Mesendoderm (in vitro differentiated cells): ENCODE results near the gene SPOCK3.
"Not testable (repeated sequence)": the region's sequence is repeated elsewhere in the genome, so short reads cannot be mapped to it uniquely, and the experiment has no call there.

Source experiments
- DNase-seq: peaks from one replicate; pipeline ENCODE4 v3.0.0; 2013
- H2AK5ac ChIP-seq: 2 replicates; pipeline ENCODE4 v1.6.1; 2013; ENCODE audit warnings: low read length, inconsistent platforms
- H2BK120ac ChIP-seq: 2 replicates; pipeline ENCODE4 v1.6.1; 2013; ENCODE audit warnings: low read depth, mild to moderate bottlenecking, low read length, moderate library complexity, mixed read lengths
- H2BK15ac ChIP-seq: replicated peaks from 2 replicates; pipeline ENCODE4 v1.6.1; 2013; ENCODE audit warnings: low read depth, mild to moderate bottlenecking, moderate library complexity
- H2BK5ac ChIP-seq: 2 replicates; pipeline ENCODE4 v1.6.1; 2013; ENCODE audit warnings: low read length, inconsistent platforms
- H3K18ac ChIP-seq: 2 replicates; pipeline ENCODE4 v1.6.1; 2013; ENCODE audit warnings: mild to moderate bottlenecking, low read length, mixed read lengths
- H3K23ac ChIP-seq: one replicate; pipeline ENCODE4 v1.6.1; 2013; ENCODE audit warnings: low read length
- H3K27ac ChIP-seq: 2 replicates; pipeline ENCODE4 v1.5.1; 2013; ENCODE audit warnings: low read depth, mild to moderate bottlenecking, inconsistent platforms, low read length, moderate library complexity
- H3K27me3 ChIP-seq: 2 replicates; pipeline ENCODE4 v1.6.1; 2013; ENCODE audit warnings: low read length, control low read depth, mild to moderate bottlenecking, inconsistent platforms; ENCODE audit not compliant: insufficient read depth, poor library complexity
- H3K36me3 ChIP-seq: 2 replicates; pipeline ENCODE4 v1.6.1; 2013; ENCODE audit warnings: low read length, inconsistent platforms; ENCODE audit not compliant: control insufficient read depth, insufficient read depth
- H3K4ac ChIP-seq: one replicate; pipeline ENCODE4 v1.6.1; 2013; ENCODE audit warnings: low read depth, mild to moderate bottlenecking, low read length, moderate library complexity
- H3K4me1 ChIP-seq: 2 replicates; pipeline ENCODE4 v1.6.1; 2013; ENCODE audit warnings: low read depth, low read length, inconsistent platforms; ENCODE audit not compliant: control insufficient read depth
- H3K4me2 ChIP-seq: 2 replicates; pipeline ENCODE4 v1.6.1; 2013; ENCODE audit warnings: low read length
- H3K4me3 ChIP-seq: 2 replicates; pipeline ENCODE4 v1.5.1; 2013; ENCODE audit warnings: mild to moderate bottlenecking, low read length
- H3K56ac ChIP-seq: one replicate; pipeline ENCODE4 v1.6.1; 2013; ENCODE audit warnings: low read length
- H3K79me1 ChIP-seq: 2 replicates; pipeline ENCODE4 v1.6.1; 2013; ENCODE audit warnings: low read length, inconsistent platforms
- H3K79me2 ChIP-seq: 2 replicates; pipeline ENCODE4 v1.6.1; 2013; ENCODE audit warnings: mild to moderate bottlenecking, low read length; ENCODE audit not compliant: control insufficient read depth, insufficient read depth
- H3K9ac ChIP-seq: 2 replicates; pipeline ENCODE4 v1.6.1; 2013; ENCODE audit warnings: low read length, inconsistent platforms
- H4K5ac ChIP-seq: one replicate; pipeline ENCODE4 v1.6.1; 2013; ENCODE audit warnings: low read length
- H4K8ac ChIP-seq: one replicate; pipeline ENCODE4 v1.6.1; 2013; ENCODE audit warnings: low read depth, mild to moderate bottlenecking, control low read depth, low read length, moderate library complexity
- WGBS: extraction: QIAGEN DNeasy Blood & Tissue Kit; methylation state at CpG from one replicate; pipeline ENCODE4 v1.1.7; 2013; ENCODE audit warnings: low lambda C conversion rate, missing lambda C conversion rate; ENCODE audit not compliant: insufficient coverage; ENCODE audit errors: extremely low coverage; 5-methylcytosine and 5-hydroxymethylcytosine counted together

Gene SPOCK3

DNA sequence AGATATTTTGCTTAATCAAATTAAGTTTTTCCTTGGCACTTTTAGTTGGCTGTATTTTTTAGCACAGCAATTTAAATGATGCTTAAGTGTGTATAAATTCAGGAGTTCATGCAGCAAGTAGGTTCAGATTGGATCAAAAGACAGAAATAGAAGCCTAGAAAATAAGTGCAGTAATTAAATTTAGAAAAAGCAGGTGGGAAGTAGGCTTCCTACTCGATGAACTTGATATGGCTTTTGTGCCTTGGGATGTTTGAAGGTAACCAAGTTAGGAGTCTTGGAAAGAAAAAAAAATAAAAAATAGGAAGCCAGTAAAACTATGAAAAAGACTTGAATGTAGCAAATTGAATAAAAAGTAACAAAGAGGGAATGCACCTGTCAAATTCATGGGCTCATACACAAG lies 372.3 kb downstream of the SPOCK3 start:
- no peaks in the 10 kb centered on the region for H3K27me3 ChIP-seq
- H2BK15ac ChIP-seq = no peak overlapping the region
- no peak overlapping the region for H3K4me3 ChIP-seq
- no peak overlapping the region for H3K27ac ChIP-seq
- no peak overlapping the region for H3K18ac ChIP-seq
- WGBS = no CpG with 5 or more reads among the region's 1 CpG
- H3K23ac ChIP-seq = no peak overlapping the region
- H3K4ac ChIP-seq = no peak overlapping the region
- no peak overlapping the region for H3K4me2 ChIP-seq
- no peak overlapping the region for H2AK5ac ChIP-seq
- H3K79me2 ChIP-seq = no peaks in the 10 kb centered on the region
- no peaks in the 10 kb centered on the region for H3K4me1 ChIP-seq
- no peak overlapping the region for H2BK5ac ChIP-seq
- H2BK120ac ChIP-seq = no peak overlapping the region
- no peak overlapping the region for H4K5ac ChIP-seq
- no peak overlapping the region for H3K56ac ChIP-seq
- no peak for DNase-seq
- no peaks in the 10 kb centered on the region for H3K36me3 ChIP-seq
- H3K79me1 ChIP-seq = no peaks in the 10 kb centered on the region
- no peak overlapping the region for H3K9ac ChIP-seq
- no peak overlapping the region for H4K8ac ChIP-seq

DNA sequence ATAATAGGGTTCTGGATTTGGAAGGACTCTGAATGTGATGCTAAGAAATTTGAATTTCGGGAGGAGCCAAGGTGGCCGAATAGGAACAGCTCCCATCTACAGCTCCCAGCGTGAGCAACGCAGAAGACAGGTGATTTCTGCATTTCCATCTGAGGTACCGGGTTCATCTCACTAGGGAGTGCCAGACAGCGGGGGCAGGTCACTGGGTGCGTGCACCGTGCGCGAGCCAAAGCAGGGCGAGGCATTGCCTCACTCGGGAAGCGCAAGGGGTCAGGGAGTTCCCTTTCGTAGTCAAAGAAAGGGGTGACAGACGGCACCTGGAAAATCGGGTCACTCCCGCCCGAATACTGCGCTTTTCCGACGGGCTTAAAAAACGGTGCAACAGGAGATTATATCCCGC lies 383.9 kb downstream of the SPOCK3 start:
- H3K4me2 ChIP-seq, H3K27ac ChIP-seq, H3K9ac ChIP-seq, H3K4me1 ChIP-seq, H3K4me3 ChIP-seq, H3K79me1 ChIP-seq, H3K36me3 ChIP-seq, H3K79me2 ChIP-seq, DNase-seq, H2AK5ac ChIP-seq, H3K18ac ChIP-seq, H4K8ac ChIP-seq, H3K23ac ChIP-seq, H3K4ac ChIP-seq, H4K5ac ChIP-seq, H2BK120ac ChIP-seq, H2BK15ac ChIP-seq, H2BK5ac ChIP-seq, H3K56ac ChIP-seq, H3K27me3 ChIP-seq: not testable (repeated sequence)
- WGBS = no CpG with 5 or more reads among the region's 23 CpGs

DNA sequence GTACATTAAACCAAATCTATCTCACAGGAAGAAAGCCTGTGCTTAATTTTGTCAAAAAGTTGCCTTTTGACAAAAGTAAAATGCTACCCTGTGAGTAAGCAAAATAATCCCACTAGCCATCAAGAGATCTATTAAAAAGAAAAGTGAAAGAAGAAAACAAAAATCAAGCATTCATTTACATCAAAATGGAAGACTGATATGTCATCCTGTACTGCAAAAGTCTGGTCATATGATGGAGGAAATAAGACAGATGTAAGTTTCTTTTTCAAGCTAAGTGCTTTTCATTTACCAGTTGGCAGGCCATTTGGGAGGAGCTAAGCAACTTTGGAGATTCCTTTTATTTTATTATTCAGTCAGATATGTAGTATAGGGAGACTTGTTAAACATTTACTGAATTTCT lies 387.4 kb downstream of the SPOCK3 start:
- H2AK5ac ChIP-seq = no peak overlapping the region
- H2BK15ac ChIP-seq = no peak overlapping the region

DNA sequence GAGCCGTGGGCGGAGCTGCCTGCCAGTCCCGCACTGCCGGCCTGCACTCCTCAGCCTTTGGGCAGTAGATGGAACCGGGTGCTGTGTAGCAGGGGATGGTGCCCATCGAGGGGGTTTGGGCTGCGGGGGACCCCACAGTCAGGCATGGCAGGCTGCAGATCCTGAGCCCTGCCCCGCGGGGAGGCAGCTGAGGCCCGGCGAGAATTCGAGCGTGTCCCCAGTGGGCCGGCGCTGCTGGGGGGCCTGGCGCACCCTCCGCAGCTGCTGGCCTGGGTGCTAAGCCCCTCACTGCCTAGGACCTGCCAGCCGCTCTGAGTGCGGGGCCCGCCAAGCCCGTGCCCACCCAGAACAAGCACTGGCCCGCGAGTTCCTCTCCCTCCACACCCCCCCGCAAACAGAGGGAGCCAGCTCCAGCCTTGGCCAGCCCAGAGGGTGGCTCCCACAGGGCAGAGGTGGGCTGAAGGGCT lies 391.5 kb downstream of the SPOCK3 start:
- Histone ChIP-seq H3K27ac (no peak overlapping the region), H2AK5ac (no peak overlapping the region), H3K27me3 (no peaks in the 10 kb centered on the region), H3K79me2 (no peaks in the 10 kb centered on the region), H2BK5ac (no peak overlapping the region), H2BK120ac (no peak overlapping the region), H3K23ac (no peak overlapping the region), H3K18ac (no peak overlapping the region), H3K36me3 (no peaks in the 10 kb centered on the region), H3K56ac (no peak overlapping the region), H3K4me2 (no peak overlapping the region), H3K4ac (no peak overlapping the region), H4K8ac (no peak overlapping the region), H4K5ac (no peak overlapping the region), H3K4me1 (no peaks in the 10 kb centered on the region), H2BK15ac (no peak overlapping the region), H3K4me3 (no peak overlapping the region), H3K79me1 (no peaks in the 10 kb centered on the region), H3K9ac (no peak overlapping the region)
- no CpG with 5 or more reads among the region's 24 CpGs for WGBS
- DNase-seq = no peak

More for the DNA sequence above, 387.4 kb downstream of the SPOCK3 start:
- Histone ChIP-seq H3K4me1 (no peaks in the 10 kb centered on the region), H3K27ac (no peak overlapping the region), H3K4me3 (no peak overlapping the region), H3K79me2 (no peaks in the 10 kb centered on the region), H3K9ac (no peak overlapping the region), H3K56ac (no peak overlapping the region), H3K27me3 (no peaks in the 10 kb centered on the region), H2BK5ac (no peak overlapping the region), H3K79me1 (no peaks in the 10 kb centered on the region), H2BK120ac (no peak overlapping the region), H3K18ac (no peak overlapping the region), H3K36me3 (no peaks in the 10 kb centered on the region), H3K23ac (no peak overlapping the region), H4K8ac (no peak overlapping the region), H3K4me2 (no peak overlapping the region), H3K4ac (no peak overlapping the region), H4K5ac (no peak overlapping the region)
- DNase-seq = no peak

DNA sequence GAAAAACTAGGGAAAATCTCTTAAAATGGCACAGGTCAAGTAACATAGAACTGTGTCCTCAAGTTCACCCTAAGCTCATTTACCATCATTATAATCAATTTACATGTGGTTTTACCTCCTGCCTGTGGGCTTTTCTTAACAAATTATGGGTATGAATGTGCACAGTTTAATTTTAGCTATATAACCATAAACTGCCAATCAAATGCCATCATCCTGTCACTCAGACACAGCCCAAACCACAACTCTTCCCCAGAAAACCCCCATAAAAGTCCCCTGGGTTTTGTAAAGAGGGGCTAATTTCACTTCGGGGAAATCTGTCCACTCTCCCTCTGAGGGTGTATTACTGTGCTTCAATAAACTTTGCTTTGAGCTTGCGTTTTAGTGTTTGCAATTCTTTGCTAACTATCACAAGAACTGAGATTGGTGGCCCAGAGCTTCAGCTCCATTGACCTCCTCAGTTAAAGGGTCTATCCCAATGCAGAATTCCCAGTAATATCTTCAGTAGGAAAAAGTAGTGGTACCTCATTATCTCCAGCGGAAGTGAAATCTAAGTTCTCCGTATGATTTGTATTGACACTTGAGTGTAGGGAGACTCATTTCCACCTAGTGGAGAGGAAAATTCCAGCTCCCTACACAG lies 394.6 kb downstream of the SPOCK3 start:
- no peak overlapping the region for H3K9ac ChIP-seq
- no peak overlapping the region for H4K8ac ChIP-seq
- H3K4ac ChIP-seq = no peak overlapping the region
- no peaks in the 10 kb centered on the region for H3K27me3 ChIP-seq
- H3K23ac ChIP-seq = no peak overlapping the region
- no peak for DNase-seq
- H3K56ac ChIP-seq = no peak overlapping the region
- no peak overlapping the region for H3K18ac ChIP-seq
- WGBS = no CpG with 5 or more reads among the region's 4 CpGs
- H3K79me1 ChIP-seq = no peaks in the 10 kb centered on the region
- no peak overlapping the region for H2BK120ac ChIP-seq
- no peak overlapping the region for H3K4me2 ChIP-seq
- H2AK5ac ChIP-seq = no peak overlapping the region
- H3K4me3 ChIP-seq = no peak overlapping the region
- H3K36me3 ChIP-seq = no peaks in the 10 kb centered on the region
- no peak overlapping the region for H2BK15ac ChIP-seq
- H2BK5ac ChIP-seq = no peak overlapping the region
- no peak overlapping the region for H4K5ac ChIP-seq
- H3K4me1 ChIP-seq = no peaks in the 10 kb centered on the region
- no peak overlapping the region for H3K27ac ChIP-seq
- no peaks in the 10 kb centered on the region for H3K79me2 ChIP-seq

DNA sequence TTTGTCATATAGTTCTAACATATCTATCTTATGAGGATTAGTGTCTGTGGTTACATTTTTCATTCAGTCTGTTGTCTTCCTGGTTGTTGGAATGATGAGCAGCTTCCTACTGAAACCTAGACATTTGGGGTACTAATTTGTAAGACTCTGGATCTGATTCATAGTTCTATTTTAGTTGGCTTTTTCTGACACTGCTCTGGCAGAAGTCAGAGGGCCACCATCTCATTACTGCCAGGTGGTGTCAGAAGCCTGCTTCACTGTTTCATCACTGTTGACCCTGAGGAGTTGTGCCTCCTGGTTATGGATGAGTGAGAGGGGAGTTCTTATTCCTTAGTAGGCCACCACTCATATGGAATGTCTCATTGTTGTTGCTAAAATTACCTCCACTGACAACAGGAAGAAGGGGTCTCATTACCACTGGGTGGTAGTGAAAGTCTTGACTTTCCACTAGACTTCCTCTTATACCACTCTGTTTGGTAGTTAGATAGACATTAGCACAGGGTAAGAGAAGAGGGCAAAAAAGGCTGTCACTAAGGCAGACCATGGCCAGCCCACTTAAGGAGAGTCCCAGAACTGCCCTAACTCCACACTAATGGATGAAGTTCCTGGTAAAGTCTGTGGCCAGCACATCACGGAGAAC lies 395.2 kb downstream of the SPOCK3 start:
- Histone ChIP-seq H3K27ac (no peak overlapping the region), H3K4me2 (no peak overlapping the region), H2AK5ac (no peak overlapping the region), H3K23ac (no peak overlapping the region), H3K56ac (no peak overlapping the region), H2BK15ac (no peak overlapping the region), H3K36me3 (no peaks in the 10 kb centered on the region), H3K4me1 (no peaks in the 10 kb centered on the region), H3K9ac (no peak overlapping the region), H2BK5ac (no peak overlapping the region), H3K27me3 (no peaks in the 10 kb centered on the region), H3K79me2 (no peaks in the 10 kb centered on the region), H3K18ac (no peak overlapping the region), H3K4ac (no peak overlapping the region), H3K79me1 (no peaks in the 10 kb centered on the region), H4K5ac (no peak overlapping the region), H2BK120ac (no peak overlapping the region), H4K8ac (no peak overlapping the region), H3K4me3 (no peak overlapping the region)
- no peak for DNase-seq
- no CpG with 5 or more reads among the region's 1 CpG for WGBS
